H9 (cell line): ENCODE data around the gene UMAD1. TPM values are rescaled to one million over a fixed set of nuclear protein-coding genes. Genes with fewer than 3 reads are reported as not detected.

Experiments used
- DNase-seq: peaks from one replicate; pipeline ENCODE4 v3.0.0-alpha.2; 2017
- H2AFZ ChIP-seq: one replicate; pipeline ENCODE4 v1.6.1; 2013; ENCODE audit warnings: mild to moderate bottlenecking, low read length, control low read depth, moderate library complexity
- H2AK5ac ChIP-seq: 2 replicates; pipeline ENCODE4 v1.6.1; 2013; ENCODE audit warnings: low read length, control low read depth, mixed read lengths; ENCODE audit not compliant: insufficient read length
- H2BK120ac ChIP-seq: one replicate; pipeline ENCODE4 v1.6.1; 2013; ENCODE audit warnings: low read depth, mild to moderate bottlenecking, low read length, control low read depth, inconsistent platforms; ENCODE audit not compliant: poor library complexity, severe bottlenecking
- H2BK12ac ChIP-seq: 2 replicates; pipeline ENCODE4 v1.6.1; 2013; ENCODE audit warnings: low read length, control low read depth, mixed read lengths, low read depth; ENCODE audit not compliant: insufficient read length
- H2BK15ac ChIP-seq: 2 replicates; pipeline ENCODE4 v1.6.1; 2013; ENCODE audit warnings: low read depth, low read length, control low read depth
- H2BK20ac ChIP-seq: one replicate; pipeline ENCODE4 v1.6.1; 2013; ENCODE audit warnings: low read depth, mild to moderate bottlenecking, low read length, control low read depth, inconsistent platforms; ENCODE audit not compliant: poor library complexity, severe bottlenecking
- H2BK5ac ChIP-seq: 2 replicates; pipeline ENCODE4 v1.6.1; 2013; ENCODE audit warnings: low read length, control low read depth, mixed read lengths; ENCODE audit not compliant: insufficient read length
- H3K14ac ChIP-seq: 2 replicates; pipeline ENCODE4 v1.6.1; 2013; ENCODE audit warnings: low read length, control low read depth; ENCODE audit not compliant: insufficient read depth
- H3K18ac ChIP-seq: 2 replicates; pipeline ENCODE4 v1.6.1; 2013; ENCODE audit warnings: low read depth, mild to moderate bottlenecking, mixed read lengths, low read length, control low read depth; ENCODE audit not compliant: insufficient read length
- H3K23ac ChIP-seq: 2 replicates; pipeline ENCODE4 v1.6.1; 2013; ENCODE audit warnings: low read length, control low read depth, mixed read lengths, low read depth; ENCODE audit not compliant: insufficient read length
- H3K23me2 ChIP-seq: 2 replicates; pipeline ENCODE4 v1.6.1; 2013; ENCODE audit warnings: low read depth, mild to moderate bottlenecking, mixed read lengths, low read length, control low read depth; ENCODE audit not compliant: insufficient read length, poor library complexity, severe bottlenecking
- H3K27ac ChIP-seq: 2 replicates; pipeline ENCODE4 v1.5.1; 2013; ENCODE audit warnings: low read length, control low read depth, mixed read lengths, low read depth; ENCODE audit not compliant: insufficient read length
- H3K27me3 ChIP-seq: 2 replicates; pipeline ENCODE4 v1.6.1; 2013; ENCODE audit warnings: low read length, control low read depth, inconsistent platforms; ENCODE audit not compliant: insufficient read depth
- H3K4ac ChIP-seq: 2 replicates; pipeline ENCODE4 v1.6.1; 2013; ENCODE audit warnings: low read depth, mild to moderate bottlenecking, control low read depth, inconsistent platforms, low read length, moderate library complexity
- H3K4me1 ChIP-seq: 2 replicates; pipeline ENCODE4 v1.6.1; 2013; ENCODE audit warnings: low read length, control low read depth, inconsistent platforms; ENCODE audit not compliant: insufficient read depth
- H3K4me2 ChIP-seq: 2 replicates; pipeline ENCODE4 v1.6.1; 2013; ENCODE audit warnings: low read length, control low read depth, mixed read lengths; ENCODE audit not compliant: insufficient read length, insufficient read depth
- H3K56ac ChIP-seq: 2 replicates; pipeline ENCODE4 v1.6.1; 2013; ENCODE audit warnings: low read depth, mild to moderate bottlenecking, mixed read lengths, low read length, control low read depth; ENCODE audit not compliant: insufficient read length
- H3K79me1 ChIP-seq: 2 replicates; pipeline ENCODE4 v1.6.1; 2013; ENCODE audit warnings: low read depth, mild to moderate bottlenecking, moderate library complexity, low read length, control low read depth, inconsistent platforms; ENCODE audit not compliant: insufficient read depth, poor library complexity, severe bottlenecking
- H3K79me2 ChIP-seq: 2 replicates; pipeline ENCODE4 v1.6.1; 2013; ENCODE audit warnings: low read length, control low read depth, inconsistent platforms; ENCODE audit not compliant: insufficient read depth
- H3K9ac ChIP-seq: 2 replicates; pipeline ENCODE4 v1.6.1; 2013; ENCODE audit warnings: low read length, control low read depth, mixed read lengths; ENCODE audit not compliant: insufficient read length; ENCODE audit errors: extremely low read depth
- H3K9me3 ChIP-seq: one replicate; pipeline ENCODE4 v1.6.1; 2013; ENCODE audit warnings: low read depth, low read length, inconsistent platforms; ENCODE audit not compliant: control insufficient read depth
- H3T11ph ChIP-seq: one replicate; pipeline ENCODE4 v1.6.1; 2013; ENCODE audit warnings: mild to moderate bottlenecking, low read length, control low read depth, inconsistent platforms
- H4K20me1 ChIP-seq: one replicate; pipeline ENCODE4 v1.6.1; 2013; ENCODE audit not compliant: control insufficient read depth, insufficient read length, insufficient read depth
- H4K5ac ChIP-seq: 2 replicates; pipeline ENCODE4 v1.6.1; 2013; ENCODE audit warnings: low read depth, mild to moderate bottlenecking, mixed read lengths, low read length, control low read depth; ENCODE audit not compliant: insufficient read length
- H4K8ac ChIP-seq: replicated peaks from 2 replicates; pipeline ENCODE4 v1.6.1; 2013; ENCODE audit warnings: low read length, control low read depth, mixed read lengths, low read depth; ENCODE audit not compliant: insufficient read length
- H4K91ac ChIP-seq: 2 replicates; pipeline ENCODE4 v1.6.1; 2013; ENCODE audit warnings: low read depth, mild to moderate bottlenecking, moderate library complexity, mixed read lengths, low read length, control low read depth; ENCODE audit not compliant: insufficient read length
- H3K27ac Mint-ChIP-seq, 3 experiments: 2 replicates in 2 of 3; 3 replicates in 1 of 3; pipeline ENCODE4 v1.8.0; 2020 to 2021; ENCODE audit warnings: mixed read lengths in 3 of 3, mild to moderate bottlenecking in 1 of 3, moderate library complexity in 1 of 3
- H3K27me3 Mint-ChIP-seq: 2 replicates; pipeline ENCODE4 v1.8.0; 2021; ENCODE audit warnings: low read depth, mild to moderate bottlenecking, moderate library complexity, mixed read lengths
- H3K36me3 Mint-ChIP-seq, 3 experiments: 2 replicates in 2 of 3; 3 replicates in 1 of 3; pipeline ENCODE4 v1.8.0; 2020 to 2021; ENCODE audit warnings: low read depth in 3 of 3, mixed read lengths in 3 of 3; ENCODE audit not compliant: insufficient read depth in 1 of 3
- H3K4me1 Mint-ChIP-seq, 2 experiments: 2 replicates each; pipeline ENCODE4 v1.8.0; 2020; ENCODE audit warnings: mixed read lengths in 2 of 2
- H3K4me3 Mint-ChIP-seq, 2 experiments: 2 replicates in 1 of 2; 3 replicates in 1 of 2; pipeline ENCODE4 v1.8.0; 2020 to 2021; ENCODE audit warnings: mild to moderate bottlenecking in 2 of 2, mixed read lengths in 2 of 2, moderate library complexity in 1 of 2
- H3K9me3 Mint-ChIP-seq, 2 experiments: 2 replicates in 1 of 2; 3 replicates in 1 of 2; pipeline ENCODE4 v1.8.0; 2020; ENCODE audit warnings: mild to moderate bottlenecking in 2 of 2, mixed read lengths in 2 of 2, moderate library complexity in 1 of 2
- CTCF ChIP-seq: fragments of 200-600 bp; sonication (generic); conservative IDR thresholded peaks from 3 replicates; pipeline ENCODE4 v1.8.0; 2021; ENCODE audit warnings: antibody characterized with exemption, mild to moderate bottlenecking
- WGBS: extraction: QIAGEN DNeasy Blood & Tissue Kit; methylation state at CpG from one replicate; pipeline ENCODE4 v1.1.7; 2013; ENCODE audit warnings: missing lambda C conversion rate, low lambda C conversion rate, mixed read lengths; ENCODE audit not compliant: insufficient read length; ENCODE audit errors: extremely low coverage; 5-methylcytosine and 5-hydroxymethylcytosine counted together
- total RNA-seq: library from RNA; stranded (reverse); gene quantifications from 2 replicates; pipeline ENCODE4 v1.2.1, GENCODE V29; 2021

Gene UMAD1
- total RNA-seq, 1 experiment from 2014 or later, result 8.9 TPM

- no peak overlapping the region for H2AK5ac ChIP-seq
- H3K9ac ChIP-seq, result no peak overlapping the region
- no peak overlapping the region for H3K4me3 Mint-ChIP-seq
- TF ChIP-seq CTCF, result no peak
- H2BK120ac ChIP-seq, result no peak overlapping the region
- H3K27ac Mint-ChIP-seq, result no peak overlapping the region
- H3K23ac ChIP-seq, result no peak overlapping the region
- WGBS, result 100% methylated on average over 1 of the region's 1 CpG
- no peak overlapping the region for H3T11ph ChIP-seq
- H4K91ac ChIP-seq, result no peak overlapping the region
- no peaks in the 10 kb centered on the region for H3K79me1 ChIP-seq
- H2BK15ac ChIP-seq, result no peak overlapping the region
- H3K36me3 Mint-ChIP-seq, result no peaks in the 10 kb centered on the region
- H3K9me3 ChIP-seq, result no peaks in the 10 kb centered on the region
- H4K5ac ChIP-seq, result no peak overlapping the region
- H3K14ac ChIP-seq, result no peak overlapping the region
- no peak overlapping the region for H2AFZ ChIP-seq
- H3K9me3 Mint-ChIP-seq, result no peaks in the 10 kb centered on the region
- no peak overlapping the region for H2BK12ac ChIP-seq
- H3K18ac ChIP-seq, result no peak overlapping the region
- H3K23me2 ChIP-seq, result no peaks in the 10 kb centered on the region
- H3K4ac ChIP-seq, result no peak overlapping the region
- no peak overlapping the region for H3K4me2 ChIP-seq
- no peaks in the 10 kb centered on the region for H3K79me2 ChIP-seq
- H3K56ac ChIP-seq, result no peak overlapping the region
- no peak overlapping the region for H3K27ac ChIP-seq
- H2BK5ac ChIP-seq, result no peak overlapping the region
- H3K4me1 ChIP-seq, result no peaks in the 10 kb centered on the region
- DNase-seq, result no peak
- H3K27me3 Mint-ChIP-seq, result no peaks in the 10 kb centered on the region
- peaks cover 2% of the 10 kb centered on the region for H4K20me1 ChIP-seq
- no peak overlapping the region for H4K8ac ChIP-seq
- H2BK20ac ChIP-seq, result no peak overlapping the region
- no peaks in the 10 kb centered on the region for H3K4me1 Mint-ChIP-seq
- no peaks in the 10 kb centered on the region for H3K27me3 ChIP-seq
Measured at GRCh38 chr7:7810380-7810779, 169.8 kb downstream of the UMAD1 start.
